DOHH2 (cell line): ENCODE data around the gene GREB1L.

Source experiments
- EZH2phosphoT487 ChIP-seq: fragments of 200-600 bp; sonication (generic); IDR thresholded peaks from 2 replicates; pipeline ENCODE4 v1.6.1; 2017; ENCODE audit warnings: borderline replicate concordance, mild to moderate bottlenecking, antibody characterized with exemption, low read length, moderate library complexity, mixed read lengths
- TF ChIP-seq, protein P1 (sequence below): fragments of 200-600 bp; sonication (generic); IDR thresholded peaks from one replicate; pipeline ENCODE4 v1.5.1; 2014; ENCODE audit warnings: antibody characterized with exemption, mild to moderate bottlenecking, low read depth, low read length; ENCODE audit not compliant: poor library complexity, severe bottlenecking

DNA sequence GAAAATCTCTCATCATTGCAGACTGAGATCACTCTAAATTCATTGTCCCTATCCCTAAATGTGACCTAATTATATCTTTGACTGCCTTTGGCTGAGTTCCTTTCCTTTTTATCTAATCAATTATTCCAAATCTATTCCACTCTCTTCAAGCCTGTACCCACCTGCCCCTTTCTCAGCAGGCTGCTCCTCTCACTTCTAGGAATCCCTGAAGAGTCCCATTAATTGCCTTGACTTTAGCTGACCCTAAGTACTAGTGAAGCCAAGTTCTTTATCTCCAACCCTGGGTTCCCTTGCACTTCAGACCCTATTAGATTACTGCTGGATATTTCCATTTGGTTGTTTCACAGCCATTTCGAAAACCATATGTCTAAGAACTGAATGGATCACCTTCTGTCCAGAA lies 102.8 kb downstream of the GREB1L start:
- TF ChIP-seq EZH2phosphoT487, result no peak
- TF ChIP-seq, protein P1, sequence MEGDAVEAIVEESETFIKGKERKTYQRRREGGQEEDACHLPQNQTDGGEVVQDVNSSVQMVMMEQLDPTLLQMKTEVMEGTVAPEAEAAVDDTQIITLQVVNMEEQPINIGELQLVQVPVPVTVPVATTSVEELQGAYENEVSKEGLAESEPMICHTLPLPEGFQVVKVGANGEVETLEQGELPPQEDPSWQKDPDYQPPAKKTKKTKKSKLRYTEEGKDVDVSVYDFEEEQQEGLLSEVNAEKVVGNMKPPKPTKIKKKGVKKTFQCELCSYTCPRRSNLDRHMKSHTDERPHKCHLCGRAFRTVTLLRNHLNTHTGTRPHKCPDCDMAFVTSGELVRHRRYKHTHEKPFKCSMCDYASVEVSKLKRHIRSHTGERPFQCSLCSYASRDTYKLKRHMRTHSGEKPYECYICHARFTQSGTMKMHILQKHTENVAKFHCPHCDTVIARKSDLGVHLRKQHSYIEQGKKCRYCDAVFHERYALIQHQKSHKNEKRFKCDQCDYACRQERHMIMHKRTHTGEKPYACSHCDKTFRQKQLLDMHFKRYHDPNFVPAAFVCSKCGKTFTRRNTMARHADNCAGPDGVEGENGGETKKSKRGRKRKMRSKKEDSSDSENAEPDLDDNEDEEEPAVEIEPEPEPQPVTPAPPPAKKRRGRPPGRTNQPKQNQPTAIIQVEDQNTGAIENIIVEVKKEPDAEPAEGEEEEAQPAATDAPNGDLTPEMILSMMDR, result no peak
